ENCODE data around the gene WASHC4.

DNA sequence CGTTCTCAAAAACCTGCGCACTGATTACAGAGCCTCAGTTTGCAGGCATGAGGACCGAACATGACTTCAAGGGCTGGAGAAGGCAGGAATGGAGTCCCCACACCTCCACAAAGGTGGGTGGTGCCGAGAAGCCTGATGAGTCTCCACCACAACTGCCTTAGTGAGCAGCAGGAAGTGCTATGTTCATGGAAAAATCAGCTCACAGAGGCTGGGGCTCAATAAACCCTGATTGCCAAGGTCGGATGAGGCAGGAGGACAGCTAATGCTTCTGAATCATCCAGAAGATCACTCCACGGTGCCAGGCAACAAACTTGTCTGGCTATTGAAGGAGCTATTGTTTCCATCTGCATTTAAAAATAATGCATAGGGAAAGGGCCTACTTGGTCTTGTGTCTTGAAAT, 97.4 kb downstream of the WASHC4 start:
- TF ChIP-seq CTCF (IDR thresholded peaks at IDR 0.05; ENCODE audit: borderline replicate concordance, extremely low read depth, low read length, poor library complexity, severe bottlenecking) = no peak
- TF ChIP-seq EZH2 (IDR thresholded peaks at IDR 0.05; ENCODE audit: borderline replicate concordance, low read depth, low read length, severe bottlenecking) = no peak
